Renal cortex interstitium (tissue), 11 donors: ENCODE measurements around the gene PYROXD2. TPM values are rescaled to one million over a fixed set of nuclear protein-coding genes. Genes with fewer than 3 reads are reported as not detected.
A peak's percentile ranks its signal among the peaks of the same experiment; 100 is the strongest.
"Not testable (repeated sequence)": the region's sequence is repeated elsewhere in the genome, so short reads cannot be mapped to it uniquely, and the experiment has no call there.

Source experiments
- DNase-seq, 11 donors: peaks; one replicate each; pipeline ENCODE4 v3.0.0-alpha.2; 2013; ENCODE audit warnings: low read depth in 9 of 11, low spot score in 4 of 11; ENCODE audit errors: extremely low read depth in 1 of 11
- polyA plus RNA-seq, 3 donors: library from polyadenylated mRNA; unstranded; fragments of 120-200 nt; gene quantifications; one replicate each; pipeline ENCODE4 v1.2.1, GENCODE V29; 2013; ENCODE audit not compliant: insufficient read length in 3 of 3

Gene PYROXD2
- polyA plus RNA-seq, 3 donors: 24.4 to 33.0 (median 25.6) TPM

GRCh38 chr10:98361131-98362025 lies 53.6 kb downstream of the PYROXD2 start:
- DNase-seq: peak in 4 of 11 donors; percentile 28 to 53 (median 40)

- no peak for DNase-seq
Observed at GRCh38 chr10:98357194-98357822, 57.7 kb downstream of the PYROXD2 start.

- no peak for DNase-seq
Observed at GRCh38 chr10:98354491-98354890, 60.5 kb downstream of the PYROXD2 start.

GRCh38 chr10:98353170-98353569 lies 61.8 kb downstream of the PYROXD2 start:
- no peak for DNase-seq

GRCh38 chr10:98351831-98352402 lies 63.1 kb downstream of the PYROXD2 start:
- no peak for DNase-seq

GRCh38 chr10:98349508-98349922 lies 65.5 kb downstream of the PYROXD2 start:
- DNase-seq: peak in 10 of 11 donors; percentile 59 to 87 (median 76)

- DNase-seq: no peak
Observed at GRCh38 chr10:98346847-98347246, 68.1 kb downstream of the PYROXD2 start.

- peak in 4 of 11 donors; percentile 28 to 54 (median 41) for DNase-seq
Observed at GRCh38 chr10:98344589-98345038, 70.4 kb downstream of the PYROXD2 start.

- DNase-seq: not testable (repeated sequence)
Observed at GRCh38 chr10:98341701-98342100, 73.3 kb downstream of the PYROXD2 start.

- DNase-seq: no peak
Observed at GRCh38 chr10:98340940-98341310, 74.1 kb downstream of the PYROXD2 start.

GRCh38 chr10:98340261-98340939 lies 74.6 kb downstream of the PYROXD2 start:
- DNase-seq: no peak

- no peak for DNase-seq
Observed at GRCh38 chr10:98339799-98340198, 75.2 kb downstream of the PYROXD2 start.

- no peak for DNase-seq
Observed at GRCh38 chr10:98338896-98339295, 76.1 kb downstream of the PYROXD2 start.

GRCh38 chr10:98338318-98338717 lies 76.7 kb downstream of the PYROXD2 start:
- no peak for DNase-seq

- no peak for DNase-seq
Observed at GRCh38 chr10:98337484-98337883, 77.5 kb downstream of the PYROXD2 start.

Other genes with a start within 250 kb of the PYROXD2 start
- gene LOXL4, start 147.0 kb downstream of the PYROXD2 start, polyA plus RNA-seq: 1 to 10 TPM; 3.3 to 4.3 (median 4.0) TPM
- 10 to 100 TPM; 35.6 to 44.4 (median 36.5) TPM for gene HPS1, start 31.8 kb upstream of the PYROXD2 start, polyA plus RNA-seq